Activated gamma-delta T cell treated with anti-CD3 and anti-CD28 coated beads, Interleukin-2, amount 50 U/mL, for 16 hours (primary cell): ENCODE measurements around the gene TFAP2B.

Source experiments
- DNase-seq: peaks from one replicate; pipeline ENCODE4 v3.0.0-alpha.2; 2020; ENCODE audit warnings: low read depth

TFAP2B gene

GRCh38 chr6:50848989-50849795 lies 30.5 kb downstream of the TFAP2B start:
- DNase-seq = no peak

DNA sequence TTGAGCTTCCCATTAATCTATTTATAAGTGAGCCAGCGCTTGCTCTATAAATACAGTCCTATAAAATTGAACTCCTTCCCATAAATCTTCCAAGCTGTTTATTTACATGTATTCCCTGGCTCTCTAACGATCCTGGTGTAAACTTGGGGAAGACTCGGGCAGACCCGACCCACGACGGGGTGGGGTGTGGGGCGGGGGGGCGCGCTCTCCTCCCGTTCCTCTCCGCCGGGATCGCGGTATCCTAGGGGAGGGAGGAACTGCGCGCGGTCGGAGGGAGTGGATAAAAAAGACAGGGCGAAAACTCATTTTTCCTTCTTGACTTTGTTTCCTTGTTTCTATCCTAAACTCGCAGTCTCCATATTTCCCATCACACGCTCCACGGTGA lies 31.1 kb downstream of the TFAP2B start:
- no peak for DNase-seq

GRCh38 chr6:50850223-50851048 lies 31.8 kb downstream of the TFAP2B start:
- DNase-seq = no peak

- DNase-seq = no peak
These were observed 32.6 kb downstream of the TFAP2B start for GRCh38 chr6:50851049-50851845.

DNA sequence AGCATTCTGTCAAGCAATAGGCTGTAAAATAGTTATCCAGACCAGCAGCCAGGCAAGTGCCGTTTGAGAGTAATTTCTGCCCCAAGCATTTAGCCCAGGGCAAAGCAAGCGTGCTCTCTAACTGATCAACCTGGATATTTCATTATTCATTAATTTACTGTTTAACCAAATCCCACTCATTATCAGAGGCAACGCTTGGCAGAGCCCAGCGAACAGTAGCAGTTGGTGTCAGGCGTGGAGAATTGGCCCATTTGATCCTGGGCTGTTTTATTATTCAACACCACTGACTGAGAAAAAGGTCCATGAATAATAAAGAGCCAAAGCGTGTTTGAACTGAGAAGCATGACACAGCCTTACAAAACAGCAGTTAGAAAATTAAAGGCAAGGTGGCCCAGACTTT lies 35.3 kb downstream of the TFAP2B start:
- DNase-seq = no peak

- DNase-seq = no peak
These were observed 43.0 kb downstream of the TFAP2B start for GRCh38 chr6:50861692-50862091.

GRCh38 chr6:50862176-50862575 lies 43.5 kb downstream of the TFAP2B start:
- DNase-seq = no peak

DNA sequence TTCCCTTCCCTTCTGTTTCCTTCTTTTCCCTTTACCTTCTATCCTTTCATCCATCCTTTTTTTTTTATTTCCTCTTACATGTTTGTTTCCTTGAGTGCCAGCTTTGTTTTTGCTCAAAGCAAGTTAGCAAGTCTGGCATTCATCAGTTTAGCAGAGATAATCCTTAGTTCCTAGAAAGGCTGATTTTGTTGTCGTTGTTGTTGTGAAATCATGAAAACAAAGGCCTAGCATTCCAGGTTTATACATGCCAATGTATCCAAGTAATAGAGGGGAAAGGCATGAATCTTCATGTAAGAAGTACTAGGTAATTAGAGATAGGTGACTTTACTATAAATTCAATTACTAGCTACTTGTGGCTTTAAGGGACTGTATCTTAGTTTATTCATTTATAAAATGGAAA lies 45.9 kb downstream of the TFAP2B start:
- no peak for DNase-seq

DNA sequence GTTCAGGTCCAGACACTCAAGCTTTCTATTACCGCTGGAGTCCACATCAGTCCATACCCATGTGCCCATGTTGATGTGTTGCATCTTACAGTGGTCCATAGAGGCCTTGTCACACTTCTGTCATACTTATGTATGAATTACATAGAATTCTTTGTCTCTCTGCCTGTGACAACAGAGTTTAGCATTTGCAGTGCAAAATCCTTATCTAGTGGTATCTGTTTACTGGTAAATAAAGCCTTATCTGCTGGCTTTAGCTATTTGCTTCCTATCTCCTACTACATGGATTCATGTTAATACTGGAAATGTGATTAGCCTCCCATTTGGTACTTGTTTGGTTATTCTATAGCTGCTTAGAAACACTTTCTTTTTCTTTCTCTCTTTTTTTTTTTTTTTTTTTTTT lies 49.8 kb downstream of the TFAP2B start:
- DNase-seq = no peak

GRCh38 chr6:50873167-50873566 lies 54.5 kb downstream of the TFAP2B start:
- no peak for DNase-seq

GRCh38 chr6:50884364-50884763 lies 65.7 kb downstream of the TFAP2B start:
- no peak for DNase-seq

DNA sequence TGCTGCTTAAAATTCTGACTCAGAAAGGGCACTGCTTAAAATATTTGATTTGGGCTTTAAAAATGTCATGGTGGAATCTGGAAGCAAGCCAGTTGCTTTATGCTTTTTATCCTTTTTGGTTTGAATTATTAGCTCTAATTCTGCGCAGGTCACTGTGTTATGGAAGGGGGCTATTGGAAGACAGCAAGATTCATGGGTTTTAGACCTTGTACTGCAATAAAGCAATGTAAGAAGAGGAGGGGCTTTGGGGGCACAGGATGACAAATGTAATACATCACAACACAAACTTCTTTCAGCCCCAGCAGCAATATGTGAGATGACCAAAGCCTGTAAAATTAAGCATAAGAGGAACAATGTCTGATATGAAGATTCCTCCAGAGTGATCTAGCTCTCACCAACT lies 68.4 kb downstream of the TFAP2B start:
- DNase-seq = no peak

- DNase-seq = no peak
These were observed 70.8 kb downstream of the TFAP2B start for GRCh38 chr6:50889497-50889896.

GRCh38 chr6:50889935-50890334 lies 71.3 kb downstream of the TFAP2B start:
- no peak for DNase-seq

GRCh38 chr6:50890579-50890978 lies 71.9 kb downstream of the TFAP2B start:
- DNase-seq = no peak

GRCh38 chr6:50891290-50891689 lies 72.6 kb downstream of the TFAP2B start:
- DNase-seq = no peak
